NAMALWA (cell line): Measurements from ENCODE around the gene LYSMD3.
A peak's percentile ranks its signal among the peaks of the same experiment; 100 is the strongest.
"Not testable (repeated sequence)": the region's sequence is repeated elsewhere in the genome, so short reads cannot be mapped to it uniquely, and the experiment has no call there.

Experiments used
- DNase-seq: peaks from one replicate; pipeline ENCODE4 v3.0.0-alpha.2; 2015; ENCODE audit warnings: low spot score

The LYSMD3 gene

DNA sequence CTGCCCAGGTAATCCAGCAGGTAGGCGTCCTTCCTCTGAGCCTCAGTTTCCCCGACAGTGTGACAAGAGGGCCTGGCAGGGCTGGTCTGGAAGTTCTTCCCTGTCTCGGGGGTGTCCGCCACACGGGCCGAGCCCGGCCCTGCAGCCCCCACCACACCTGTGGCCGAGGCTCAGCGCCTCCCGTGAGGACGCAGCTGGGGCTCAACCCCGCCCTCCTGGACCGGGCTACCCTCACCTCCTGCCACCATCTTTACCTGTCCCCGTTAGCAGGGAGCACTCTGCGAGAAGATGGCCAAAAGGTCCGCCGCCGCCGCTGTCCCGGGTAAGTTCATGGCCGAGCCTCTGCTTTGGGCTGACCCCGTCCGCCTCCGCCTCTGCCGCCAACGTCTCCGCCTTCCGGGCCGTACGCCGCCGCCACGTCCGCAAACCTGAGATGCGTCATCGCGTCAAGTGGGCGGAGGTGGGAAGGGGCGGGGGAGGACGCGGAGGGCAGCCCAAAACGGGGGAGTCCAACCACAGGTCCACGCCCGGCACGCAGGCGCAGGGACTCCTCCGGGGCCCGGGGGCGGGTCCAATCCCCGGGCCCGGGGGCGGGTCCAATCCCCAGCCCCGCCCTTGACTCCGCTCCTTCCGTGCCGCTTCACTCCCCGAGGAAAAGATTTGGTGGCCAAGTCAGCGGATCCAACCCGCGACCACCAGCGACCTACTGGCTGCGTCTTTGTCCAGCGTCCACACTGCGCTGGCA, at the start of gene LYSMD3:
Gene LYSMD3 (minus strand): TSS at position 391 of the 745 bp plus-strand sequence. CDS start 4,295 bp downstream, outside the sequence.
- DNase-seq, result peak; percentile 96

DNA sequence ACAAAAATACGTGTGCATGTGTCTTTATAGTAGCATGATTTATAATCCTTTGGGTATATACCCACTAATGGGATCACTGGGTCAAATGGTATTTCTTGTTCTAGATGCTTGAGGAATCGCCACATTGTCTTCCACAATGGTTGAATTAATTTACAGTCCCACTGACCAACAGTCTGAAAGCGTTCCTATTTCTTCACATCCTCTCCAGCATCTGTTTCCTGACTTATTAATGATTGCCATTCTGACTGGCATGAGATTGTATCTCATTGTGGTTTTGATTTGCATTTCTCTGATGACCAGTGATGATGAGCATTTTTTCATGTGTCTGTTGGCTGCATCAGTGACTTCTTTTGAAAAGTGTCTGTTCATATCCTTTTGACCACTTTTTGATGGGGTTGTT, 47.2 kb upstream of the LYSMD3 start:
- DNase-seq, result not testable (repeated sequence)

DNA sequence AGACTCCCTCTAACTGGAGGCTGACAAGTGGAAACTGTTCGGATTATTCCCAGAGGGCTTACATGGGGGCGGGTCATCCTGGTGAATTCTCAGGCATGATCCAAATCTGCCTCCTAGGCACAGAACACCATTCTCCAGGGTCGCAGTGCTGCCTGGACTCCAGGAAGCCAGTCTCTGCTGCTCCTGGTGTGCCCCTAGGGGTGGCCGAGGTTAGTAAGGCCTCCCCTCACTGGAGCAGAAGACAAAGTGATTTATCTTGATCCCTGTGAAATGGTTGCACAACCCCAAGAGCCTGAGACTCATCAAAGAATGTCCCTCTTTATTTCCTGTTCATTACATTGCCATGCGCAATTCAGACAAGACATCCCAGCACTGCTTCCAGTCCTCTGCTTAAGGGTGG, 46.3 kb upstream of the LYSMD3 start:
- DNase-seq, result no peak

DNA sequence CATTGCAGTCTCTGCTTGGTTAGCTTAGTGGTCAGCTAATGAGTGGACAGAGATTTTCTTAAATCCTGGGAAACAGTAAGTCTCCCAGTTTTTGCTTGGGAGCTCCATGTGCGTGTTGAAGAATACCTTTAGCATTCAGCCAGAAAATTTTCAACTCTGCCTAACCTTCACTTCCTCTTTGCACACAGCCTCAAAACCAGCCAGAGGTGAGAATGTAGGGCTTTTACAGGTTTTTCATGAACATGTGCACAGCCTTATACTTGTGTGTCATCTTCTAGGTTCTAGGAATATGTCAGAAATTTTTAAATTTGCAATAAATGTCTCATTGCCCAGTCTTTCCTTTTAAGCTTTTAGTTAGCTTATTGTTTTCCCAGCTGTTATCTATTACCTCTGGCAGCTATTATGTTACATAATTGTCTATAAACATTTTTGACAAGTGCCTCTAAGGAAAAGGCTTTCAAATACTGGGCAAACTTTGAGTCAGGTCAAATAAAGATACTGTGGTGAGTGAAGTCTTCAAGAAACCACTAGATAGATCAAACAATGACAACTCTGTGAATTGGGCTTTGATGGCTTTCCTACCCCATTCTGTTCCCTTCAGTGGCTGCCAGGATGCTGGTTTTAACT, 41.9 kb upstream of the LYSMD3 start:
- DNase-seq, result no peak

DNA sequence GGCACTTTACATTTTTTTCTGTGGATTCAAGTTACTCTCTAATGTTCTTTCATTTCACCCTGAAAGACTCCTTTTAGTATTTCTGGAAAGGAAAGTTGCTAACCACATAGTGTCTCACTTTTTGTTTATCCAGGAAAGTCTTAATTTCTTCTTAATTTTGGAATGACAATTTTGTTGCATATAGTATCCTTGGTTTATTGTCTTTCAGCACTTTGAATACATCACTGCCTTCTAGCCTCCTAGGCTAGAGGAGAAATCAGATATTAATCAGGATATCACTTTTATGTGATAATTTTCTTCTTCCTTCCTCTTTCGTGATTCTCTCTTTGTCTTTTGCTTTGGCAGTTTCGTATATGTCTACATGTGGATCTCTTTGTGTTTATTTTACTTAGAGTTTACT, 40.6 kb upstream of the LYSMD3 start:
- DNase-seq, result no peak

DNA sequence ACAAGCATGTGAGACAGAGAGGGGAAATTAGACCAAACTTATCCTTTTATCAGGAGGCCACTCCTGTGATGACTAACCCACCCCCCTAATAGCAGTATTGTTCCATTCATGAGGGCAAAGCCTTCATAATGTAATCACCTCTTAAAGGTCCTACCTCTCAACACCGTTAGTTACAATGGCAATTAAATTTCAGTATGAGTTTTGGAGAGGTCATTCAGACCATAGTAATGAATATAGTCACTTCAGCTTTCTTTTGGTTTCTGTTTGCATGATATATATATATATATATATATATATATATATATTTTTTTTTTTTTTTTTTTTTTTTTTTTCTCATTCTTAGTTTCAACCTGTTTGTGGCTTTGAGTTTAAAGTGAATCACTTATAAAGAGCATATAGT, 39.7 kb upstream of the LYSMD3 start:
- DNase-seq, result no peak

DNA sequence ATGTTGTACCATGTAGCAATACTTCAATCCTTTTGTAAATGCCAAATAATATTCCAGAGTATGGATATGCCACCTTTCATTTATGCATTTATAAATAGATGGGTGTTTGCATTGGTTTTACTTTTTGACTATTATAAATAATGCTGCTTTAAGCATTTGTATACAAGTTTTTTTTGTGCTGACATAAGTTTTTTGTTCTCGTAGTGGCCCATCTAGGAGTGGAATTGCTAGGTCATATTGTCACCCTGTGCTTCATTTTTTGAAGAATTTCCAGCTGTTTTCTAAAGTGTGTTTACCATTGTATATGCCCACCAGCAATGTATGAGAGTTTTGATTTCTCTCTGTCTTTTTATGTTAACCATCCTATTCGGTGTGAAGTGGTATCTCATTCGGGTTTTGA, 36.1 kb upstream of the LYSMD3 start:
- DNase-seq, result no peak

DNA sequence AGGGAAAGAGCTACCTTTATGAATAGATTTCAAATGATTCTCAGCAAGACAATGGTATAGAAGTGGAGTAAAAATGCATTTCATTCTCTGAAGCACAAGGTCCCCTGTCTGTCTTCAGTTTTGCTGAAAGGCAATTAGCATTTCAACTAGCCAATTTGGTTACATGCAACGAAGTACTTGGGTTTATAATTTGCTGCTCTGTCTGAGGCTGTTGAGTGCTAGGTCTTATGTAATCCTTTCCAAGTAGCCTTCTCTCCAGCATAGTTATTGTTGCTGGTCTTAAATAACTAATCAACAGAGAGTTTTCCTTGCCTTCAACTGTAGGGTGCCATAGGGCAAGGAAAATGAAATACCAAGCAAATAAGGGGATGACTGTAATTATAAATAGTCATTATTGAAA, 33.7 kb upstream of the LYSMD3 start:
- DNase-seq, result no peak

DNA sequence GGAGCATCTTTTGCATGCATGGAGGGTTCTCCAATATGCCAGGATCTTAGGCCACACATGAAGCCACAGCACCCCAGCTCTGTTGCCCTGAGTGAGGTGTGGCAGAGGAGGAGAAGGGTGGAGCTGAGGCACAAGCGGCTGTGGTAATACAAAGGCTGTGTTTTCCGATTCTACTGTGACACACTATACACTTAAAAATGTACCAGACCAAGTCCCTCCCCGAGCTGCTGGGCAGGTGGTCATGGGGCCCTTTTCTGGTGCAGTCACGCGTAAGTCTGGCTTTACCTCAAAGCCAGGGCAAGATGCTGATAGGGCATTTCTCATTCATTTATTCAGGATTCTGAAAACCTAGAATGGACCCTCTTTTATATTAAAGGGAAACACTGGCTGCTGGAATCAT, 33.0 kb upstream of the LYSMD3 start:
- DNase-seq, result no peak

DNA sequence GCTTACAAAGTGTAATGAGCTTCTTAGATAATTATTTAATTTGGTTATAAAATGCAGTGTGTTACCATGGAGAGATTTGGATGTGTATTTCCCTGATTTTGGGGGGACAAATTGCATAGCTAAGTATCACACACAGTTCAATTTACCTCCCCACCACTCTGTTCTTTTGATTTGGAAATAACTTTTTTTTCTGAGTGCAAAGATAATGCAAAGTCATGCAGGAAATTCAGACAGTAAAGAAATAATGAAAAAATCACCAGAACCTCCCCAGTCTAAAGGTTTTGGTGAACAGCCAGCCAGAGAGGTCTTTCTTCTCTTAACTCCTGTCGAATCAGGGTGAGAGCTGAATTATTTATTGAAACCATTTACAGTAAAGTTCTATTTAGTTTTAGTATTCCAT, 32.4 kb upstream of the LYSMD3 start:
- no peak for DNase-seq

DNA sequence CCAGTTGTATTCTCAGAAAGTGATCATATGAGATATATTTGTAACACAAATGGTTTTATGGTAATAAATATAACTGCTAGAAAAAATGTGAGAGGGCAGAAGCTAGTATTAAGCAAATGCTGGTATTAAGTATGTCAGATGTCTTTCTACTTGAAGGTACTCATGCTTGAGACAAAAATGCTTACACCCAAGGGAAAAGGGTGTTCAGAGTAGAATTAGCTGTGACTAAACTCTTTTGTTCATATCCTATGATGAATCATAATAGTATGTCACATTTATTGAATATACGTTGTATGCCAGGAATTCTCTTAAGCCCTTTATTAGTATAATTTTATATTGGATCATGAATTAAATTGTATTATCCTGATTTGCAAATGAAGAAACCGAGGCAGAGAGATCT, 31.4 kb upstream of the LYSMD3 start:
- DNase-seq, result no peak

DNA sequence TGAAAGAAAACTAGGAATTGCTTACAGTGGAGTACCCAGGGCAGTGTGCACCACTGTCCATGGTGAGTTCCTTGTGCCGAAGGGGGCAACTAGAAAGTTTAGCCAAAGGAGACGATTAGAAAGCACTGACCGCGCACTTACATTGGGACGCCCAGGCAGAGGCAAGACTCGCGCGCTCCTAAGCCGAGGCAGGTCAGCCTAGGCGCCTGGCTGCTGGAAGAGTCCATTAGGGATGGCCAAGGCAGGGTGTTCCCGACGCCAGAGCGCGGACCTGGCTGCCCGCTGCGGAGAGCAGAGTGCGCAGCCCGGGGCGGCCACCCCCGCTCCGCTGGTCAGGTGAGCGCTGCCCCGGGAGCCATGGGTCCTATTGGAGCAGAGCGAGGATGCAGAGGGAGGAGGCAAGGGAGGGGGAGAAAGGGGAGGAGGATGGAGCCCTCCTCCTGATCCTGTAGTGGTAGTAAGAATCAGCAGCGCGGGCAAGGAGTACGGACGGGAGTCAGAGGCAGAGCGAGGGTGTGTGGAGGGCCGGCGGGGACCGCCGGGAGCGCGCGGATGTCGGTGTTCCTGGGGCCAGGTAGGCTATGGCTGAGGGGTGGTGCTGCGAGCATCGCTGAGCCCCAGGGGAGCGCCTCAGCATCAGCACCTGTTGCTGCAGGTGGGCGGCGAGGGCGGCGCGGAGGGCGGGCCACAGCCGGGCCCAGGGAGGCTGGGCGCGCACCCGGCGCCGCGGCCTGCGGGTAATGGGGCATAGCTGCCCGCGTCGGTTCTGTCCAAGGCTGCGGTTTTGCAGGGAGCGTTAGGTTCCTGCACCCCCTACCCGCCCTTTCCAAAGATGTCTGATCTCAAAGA, 29.2 kb upstream of the LYSMD3 start, which contains the start of gene ADGRV1:
Gene ADGRV1 (plus strand): TSS at position 454 of the 849 bp plus-strand sequence. CDS start 99 bp downstream, at position 553.
- DNase-seq, result no peak

DNA sequence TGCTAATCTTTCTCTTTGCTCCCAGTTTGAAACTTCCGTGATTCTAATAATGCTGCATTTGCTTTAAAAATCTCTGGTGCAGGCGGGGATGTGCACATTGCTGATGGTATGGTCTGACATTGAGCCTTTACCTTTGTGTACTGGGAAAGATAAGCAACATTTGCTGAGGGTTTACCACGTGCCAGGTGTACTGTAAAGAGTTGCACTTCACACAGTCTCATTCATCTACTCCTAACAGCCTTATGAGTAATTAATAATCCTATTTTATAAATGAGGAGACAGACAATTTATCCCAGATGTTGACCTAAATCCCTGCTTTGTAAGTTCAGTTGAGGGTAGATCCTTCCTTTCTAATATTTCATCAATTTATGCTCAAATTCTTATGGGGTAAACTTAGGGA, 28.5 kb upstream of the LYSMD3 start:
- DNase-seq, result no peak

DNA sequence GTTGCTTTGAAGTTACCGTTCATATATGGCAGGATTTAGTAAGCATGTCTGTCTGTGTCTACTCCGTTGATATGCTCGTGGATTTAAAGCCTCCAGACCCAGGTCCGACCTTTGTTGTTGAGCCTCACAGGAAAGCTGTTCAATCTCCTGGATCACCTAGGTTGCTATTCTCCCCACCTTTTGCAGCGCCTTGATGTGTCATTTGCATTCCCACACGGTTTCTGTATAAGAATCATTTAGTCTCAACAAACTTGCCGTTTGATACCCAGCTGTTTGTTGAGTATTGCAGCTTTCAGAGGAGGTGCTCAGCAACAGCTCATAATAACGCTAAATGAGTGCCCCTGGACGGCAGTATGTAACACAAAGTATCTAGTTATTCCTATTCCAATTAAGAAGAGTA, 28.0 kb upstream of the LYSMD3 start:
- no peak for DNase-seq

DNA sequence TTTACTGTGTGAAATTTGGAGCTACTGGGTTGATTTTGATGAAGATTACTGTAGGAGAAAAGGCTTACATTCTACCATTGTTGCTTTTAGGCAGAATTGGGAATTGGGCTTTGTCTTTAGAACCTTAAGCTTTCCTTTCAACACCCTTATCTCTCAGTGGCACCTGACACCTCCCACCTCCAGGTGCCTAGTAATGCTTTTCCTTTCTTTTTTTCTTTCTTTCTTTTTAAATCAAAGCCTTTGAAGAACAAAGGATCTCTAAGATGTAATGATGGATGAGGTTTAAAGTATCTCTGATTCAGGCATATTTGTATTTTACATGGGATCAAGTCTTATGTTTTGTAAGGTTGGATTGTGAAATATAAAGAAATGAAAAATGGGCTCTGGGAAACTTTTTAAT, 26.3 kb upstream of the LYSMD3 start:
- no peak for DNase-seq

DNA sequence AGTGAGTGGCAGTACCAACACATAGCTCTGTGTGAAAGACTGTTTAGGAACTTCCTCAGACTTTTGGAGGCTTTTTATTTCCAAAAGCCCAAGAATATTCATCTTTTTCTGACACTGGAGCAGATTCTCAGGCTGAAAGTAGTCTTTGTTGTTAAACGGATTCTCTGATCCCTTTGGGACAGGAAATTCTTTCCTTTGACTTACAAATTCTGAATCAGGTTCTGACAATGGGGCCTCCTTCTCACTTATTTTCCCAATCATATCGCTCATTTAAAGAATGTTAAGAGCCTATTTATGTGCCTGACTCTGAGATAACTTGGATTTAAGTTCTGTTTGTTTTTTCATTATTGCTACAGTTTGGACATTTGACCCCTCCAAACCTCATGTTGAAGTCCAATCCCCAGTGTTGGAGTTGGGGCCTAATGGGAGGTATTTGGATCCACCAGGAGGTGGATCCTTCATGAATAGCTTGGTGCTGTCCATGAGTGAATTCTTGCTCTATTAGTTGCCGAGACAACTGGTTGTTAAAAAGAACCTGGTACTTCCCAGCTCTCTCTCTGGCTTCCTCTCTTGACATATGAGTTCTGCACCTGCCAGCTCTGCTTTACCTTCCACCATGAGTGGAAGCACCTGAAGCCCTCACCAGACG, 25.1 kb upstream of the LYSMD3 start:
- no peak for DNase-seq

DNA sequence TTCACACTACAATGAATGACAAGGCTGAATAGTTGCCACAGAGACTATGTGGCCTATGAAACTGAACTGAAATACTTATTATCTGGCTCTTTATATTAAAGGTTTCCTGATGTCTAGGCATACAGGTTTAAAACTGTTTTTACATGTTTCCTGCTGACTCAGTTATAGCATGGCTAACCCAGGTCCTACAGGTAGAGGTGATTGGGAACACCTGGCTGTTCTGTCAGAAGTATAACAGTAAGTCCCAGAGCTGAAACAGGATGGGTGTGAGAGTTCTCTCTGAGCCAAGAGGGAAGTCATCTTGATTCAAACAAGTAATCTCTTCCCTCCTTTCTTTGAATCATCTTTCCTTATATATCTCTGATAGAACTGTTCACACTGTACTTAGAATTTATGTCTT, 24.3 kb upstream of the LYSMD3 start:
- no peak for DNase-seq

DNA sequence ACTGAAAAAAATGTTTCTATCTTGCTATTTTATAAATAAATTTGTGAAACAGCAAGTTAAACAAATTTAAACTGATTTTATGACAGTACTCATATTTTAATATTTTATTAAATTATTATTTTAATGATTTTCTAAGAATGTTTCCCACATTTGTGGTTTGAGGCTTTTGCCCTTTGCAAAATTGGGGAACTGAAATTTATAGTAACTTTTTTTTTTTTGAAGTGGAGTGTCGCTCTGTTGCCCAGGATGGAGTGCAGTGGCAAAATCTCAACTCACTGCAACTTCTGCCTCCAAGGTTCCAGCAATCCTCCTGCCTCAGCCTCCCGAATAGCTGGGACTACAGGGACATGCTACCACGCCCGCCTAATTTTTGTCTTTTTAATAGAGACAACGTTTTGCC, 22.0 kb upstream of the LYSMD3 start:
- DNase-seq, result no peak

DNA sequence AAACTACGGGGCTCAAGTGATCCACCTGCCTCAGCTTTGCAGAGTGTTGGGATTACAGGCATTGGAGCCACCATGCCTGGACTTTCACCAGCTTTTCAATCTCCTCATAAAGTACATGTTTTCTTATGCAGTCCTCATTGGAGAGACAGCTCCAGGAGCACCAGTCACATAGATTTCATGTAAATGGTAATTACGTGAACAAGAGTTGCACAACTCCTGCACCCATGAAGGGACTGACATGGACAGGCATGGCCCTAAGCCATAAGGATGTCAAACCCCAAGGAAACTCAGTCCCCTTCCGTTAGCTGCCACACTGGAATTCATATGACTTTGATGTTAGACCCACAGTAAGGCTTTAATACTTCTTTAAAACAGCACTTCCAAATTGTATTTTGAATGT, 21.6 kb upstream of the LYSMD3 start:
- DNase-seq, result no peak

DNA sequence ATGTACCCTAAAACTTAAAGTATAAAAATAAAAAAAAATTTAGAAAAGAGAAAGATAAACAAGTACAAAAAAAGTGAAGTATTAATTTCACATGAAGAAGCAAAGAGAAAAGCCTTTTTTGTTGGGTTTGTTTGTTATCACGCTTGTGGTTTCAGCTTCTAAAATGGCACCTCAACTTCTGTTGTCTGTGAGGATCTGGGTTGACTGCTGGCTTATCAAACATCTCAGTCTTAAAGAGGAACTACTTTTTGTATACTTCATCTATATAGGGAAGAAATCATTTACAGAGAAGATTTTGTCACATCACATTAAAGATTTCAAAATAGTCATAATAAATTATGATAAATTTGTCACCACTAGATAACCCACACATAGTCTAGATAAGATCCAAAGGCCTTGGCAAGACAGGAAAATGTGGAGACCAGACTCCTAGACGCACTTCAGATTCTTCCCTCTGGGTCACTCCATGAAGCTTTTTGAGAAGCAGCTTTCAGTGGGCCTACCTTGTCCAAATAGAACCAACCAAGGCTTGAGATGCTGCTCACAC, 20.4 kb upstream of the LYSMD3 start:
- no peak for DNase-seq

DNA sequence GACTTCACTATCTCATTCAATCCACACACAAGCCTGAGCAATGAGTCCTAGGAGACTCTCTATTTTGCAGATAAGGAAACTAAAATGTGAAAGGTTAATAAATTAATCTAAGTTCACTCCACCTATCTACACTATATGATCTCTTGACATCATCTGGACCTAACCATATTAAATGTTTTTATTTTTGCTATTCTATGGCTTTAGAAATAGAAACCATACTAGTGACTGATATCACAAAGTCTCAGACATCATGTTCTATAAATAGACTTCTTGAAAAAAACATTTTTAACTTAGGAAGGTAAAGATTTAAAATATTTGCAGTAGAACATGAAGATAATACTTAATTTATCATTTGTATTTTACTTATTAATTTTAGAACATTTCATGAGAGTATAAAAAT, 19.8 kb upstream of the LYSMD3 start:
- no peak for DNase-seq

DNA sequence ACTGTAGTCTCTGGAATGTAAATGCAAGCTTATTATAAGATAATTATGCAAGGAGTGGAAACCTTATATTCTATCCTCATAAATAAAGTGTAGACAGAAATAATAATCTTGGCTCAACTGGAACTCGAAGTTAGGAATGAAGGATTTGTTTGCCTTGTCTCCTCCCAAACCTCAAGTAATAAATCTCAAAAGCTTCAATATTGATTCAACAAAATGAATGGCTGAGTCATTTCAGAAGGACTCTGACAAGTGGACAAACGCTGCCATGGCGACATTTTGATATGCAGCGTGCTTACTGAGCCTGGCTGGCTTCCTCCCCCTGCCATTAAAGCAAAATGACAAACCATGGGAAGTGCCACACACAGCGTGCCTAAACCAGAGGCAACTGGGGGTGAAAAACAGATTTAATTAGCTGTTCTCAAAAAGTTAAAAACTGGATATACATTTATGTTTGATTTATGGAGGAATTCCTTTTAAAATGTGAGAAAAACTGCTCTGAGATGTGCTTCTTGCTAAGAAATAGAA, 18.7 kb upstream of the LYSMD3 start:
- no peak for DNase-seq
